Gastroesophageal sphincter (tissue), 3 donors: ENCODE measurements around the gene PTF1A.

ENCODE experiments used
- CTCF ChIP-seq, 4 experiments: fragments of 200-600 bp in 2 of 4; fragments of 450-650 bp in 2 of 4; sonication (generic) in 1 of 4; IDR thresholded peaks; one replicate each; pipeline ENCODE4 v1.5.1; 2017 to 2019; ENCODE audit warnings: antibody characterized with exemption in 4 of 4, mild to moderate bottlenecking in 2 of 4, moderate library complexity in 2 of 4
- POLR2A ChIP-seq, 2 donors: fragments of 450-650 bp; IDR thresholded peaks; one replicate each; pipeline ENCODE4 v1.6.1; 2017; ENCODE audit warnings: antibody characterized with exemption in 2 of 2, mild to moderate bottlenecking in 2 of 2, moderate library complexity in 1 of 2
- POLR2AphosphoS5 ChIP-seq: sonication (generic); formaldehyde crosslinking; IDR thresholded peaks from one replicate; pipeline ENCODE4 v1.6.1; 2017; ENCODE audit warnings: antibody characterized with exemption

- TF ChIP-seq POLR2A (IDR thresholded peaks at IDR 0.05) (no peak), CTCF (IDR thresholded peaks at IDR 0.05) (no peak), POLR2AphosphoS5 (no peak)
These were observed 5.4 kb upstream of the PTF1A start for GRCh38 chr10:23186697-23187096.
